GM18909 (cell line): ENCODE measurements around the gene SNTG2.

Experiments used
- ATAC-seq: cut with Tn5 transposase; IDR thresholded peaks from one replicate; pipeline ENCODE4 v1.9.1; 2021; ENCODE audit warnings: mild to moderate bottlenecking; ENCODE audit not compliant: unreplicated experiment, poor library complexity

Gene SNTG2

GRCh38 chr2:1162768-1163584 is 212.3 kb downstream of the SNTG2 start:
- no peak for ATAC-seq

- no peak for ATAC-seq
Measured at GRCh38 chr2:1166976-1167375, 216.3 kb downstream of the SNTG2 start.

GRCh38 chr2:1168846-1169245 is 218.2 kb downstream of the SNTG2 start:
- no peak for ATAC-seq

GRCh38 chr2:1169291-1169949 is 218.8 kb downstream of the SNTG2 start:
- no peak for ATAC-seq

GRCh38 chr2:1170241-1170640 is 219.6 kb downstream of the SNTG2 start:
- no peak for ATAC-seq

GRCh38 chr2:1170711-1171110 is 220.1 kb downstream of the SNTG2 start:
- no peak for ATAC-seq

- ATAC-seq = no peak
Measured at GRCh38 chr2:1173528-1173927, 222.9 kb downstream of the SNTG2 start.

GRCh38 chr2:1181893-1182292 is 231.2 kb downstream of the SNTG2 start:
- ATAC-seq = no peak

- no peak for ATAC-seq
Measured at GRCh38 chr2:1183300-1183699, 232.7 kb downstream of the SNTG2 start.

GRCh38 chr2:1186421-1186820 is 235.8 kb downstream of the SNTG2 start:
- no peak for ATAC-seq

- no peak for ATAC-seq
Measured at GRCh38 chr2:1187189-1187588, 236.5 kb downstream of the SNTG2 start.

- no peak for ATAC-seq
Measured at GRCh38 chr2:1192121-1192520, 241.5 kb downstream of the SNTG2 start.

- ATAC-seq = no peak
Measured at GRCh38 chr2:1193801-1194200, 243.2 kb downstream of the SNTG2 start.

GRCh38 chr2:1203772-1204171 is 253.1 kb downstream of the SNTG2 start:
- ATAC-seq = no peak

GRCh38 chr2:1205853-1206252 is 255.2 kb downstream of the SNTG2 start:
- no peak for ATAC-seq

GRCh38 chr2:1207962-1208510 is 257.4 kb downstream of the SNTG2 start:
- no peak for ATAC-seq

GRCh38 chr2:1208522-1208921 is 257.9 kb downstream of the SNTG2 start:
- ATAC-seq = no peak

- ATAC-seq = no peak
Measured at GRCh38 chr2:1209246-1209645, 258.6 kb downstream of the SNTG2 start.

GRCh38 chr2:1209761-1210160 is 259.1 kb downstream of the SNTG2 start:
- ATAC-seq = no peak

- no peak for ATAC-seq
Measured at GRCh38 chr2:1210352-1210751, 259.7 kb downstream of the SNTG2 start.

- no peak for ATAC-seq
Measured at GRCh38 chr2:1219901-1220573, 269.4 kb downstream of the SNTG2 start.
